Smooth muscle cell (in vitro differentiated cells): Measurements from ENCODE around the gene ERG28. TPM values are rescaled to one million over a fixed set of nuclear protein-coding genes. Genes with fewer than 3 reads are reported as not detected.
A peak's percentile ranks its signal among the peaks of the same experiment; 100 is the strongest.

Experiments used
- DNase-seq: peaks from one replicate; lab custom pipeline; 2025; ENCODE audit not compliant: unreplicated experiment; lab: John Stamatoyannopoulos, UW
- H2AFZ ChIP-seq: fragments of 200-600 bp; sonication (generic); 2 replicates; pipeline ENCODE4 v1.6.0; 2016; ENCODE audit warnings: antibody characterized with exemption, low read depth, mild to moderate bottlenecking
- H3F3A ChIP-seq: fragments of 200-600 bp; sonication (generic); 2 replicates; pipeline ENCODE4 v1.6.0; 2017; ENCODE audit warnings: antibody characterized with exemption, low read depth
- H3K27ac ChIP-seq: fragments of 200-600 bp; sonication (generic); 2 replicates; pipeline ENCODE4 v1.5.1; 2016; ENCODE audit warnings: low read depth, mild to moderate bottlenecking
- H3K27me3 ChIP-seq: fragments of 200-600 bp; sonication (generic); 2 replicates; pipeline ENCODE4 v1.6.1; 2016; ENCODE audit warnings: low read depth, mild to moderate bottlenecking
- H3K36me3 ChIP-seq: fragments of 200-600 bp; sonication (generic); 2 replicates; pipeline ENCODE4 v1.5.1; 2016; ENCODE audit warnings: low read depth
- H3K4me1 ChIP-seq: fragments of 200-600 bp; sonication (generic); 2 replicates; pipeline ENCODE4 v1.5.1; 2016; ENCODE audit warnings: low read depth
- H3K4me2 ChIP-seq: fragments of 200-600 bp; sonication (generic); 2 replicates; pipeline ENCODE4 v1.6.0; 2016; ENCODE audit warnings: mild to moderate bottlenecking
- H3K4me3 ChIP-seq: fragments of 200-600 bp; sonication (generic); 2 replicates; pipeline ENCODE4 v1.5.1; 2016; ENCODE audit warnings: mild to moderate bottlenecking
- H3K79me2 ChIP-seq: fragments of 200-600 bp; sonication (generic); 2 replicates; pipeline ENCODE4 v1.6.0; 2016; ENCODE audit warnings: low read depth, mild to moderate bottlenecking
- H3K9ac ChIP-seq: fragments of 200-600 bp; sonication (generic); 2 replicates; pipeline ENCODE4 v1.6.0; 2016; ENCODE audit warnings: low read depth
- H3K9me3 ChIP-seq: fragments of 200-600 bp; sonication (generic); replicated peaks from 2 replicates; pipeline ENCODE4 v1.5.1; 2016; ENCODE audit warnings: low read depth
- H4K20me1 ChIP-seq: fragments of 200-600 bp; sonication (generic); 2 replicates; pipeline ENCODE4 v1.6.0; 2016; ENCODE audit warnings: low read depth
- CTCF ChIP-seq: fragments of 200-600 bp; sonication (generic); IDR thresholded peaks from 2 replicates; pipeline ENCODE4 v1.5.1; 2017; ENCODE audit warnings: borderline replicate concordance, mild to moderate bottlenecking, antibody characterized with exemption; ENCODE audit not compliant: insufficient read depth, poor library complexity, severe bottlenecking
- WGBS: methylation state at CpG from one replicate; pipeline ENCODE4 v1.1.7; 2016; ENCODE audit warnings: low lambda C conversion rate; 5-methylcytosine and 5-hydroxymethylcytosine counted together
- polyA plus RNA-seq: library from polyadenylated mRNA; unstranded; fragments of >200 nt; fragmentation: Nextera tagmentation; extraction: Ambion mirVana; gene quantifications from 2 replicates; pipeline ENCODE4 v1.2.1, GENCODE V29; 2016
- total RNA-seq: library from RNA; depleted of rRNA; stranded (reverse); fragments of >200 nt; gene quantifications from 2 replicates; pipeline ENCODE4 v1.2.3, GENCODE V29; 2014

ERG28 gene
- total and polyA plus RNA-seq, 2 experiments from 2014 or later, result 35.0 to 44.9 TPM

- 59% methylated on average over 5 of the region's 5 CpGs for WGBS
- H3K4me1 ChIP-seq, result peaks cover 22% of the 10 kb centered on the region
- H3K4me3 ChIP-seq, result no peak overlapping the region
- TF ChIP-seq CTCF, result no peak
- H3K4me2 ChIP-seq, result no peak overlapping the region
- H2AFZ ChIP-seq, result no peak overlapping the region
- no peaks in the 10 kb centered on the region for H3K79me2 ChIP-seq
- no peaks in the 10 kb centered on the region for H3K27me3 ChIP-seq
- no peak for DNase-seq
- H4K20me1 ChIP-seq, result no peaks in the 10 kb centered on the region
- no peaks in the 10 kb centered on the region for H3K36me3 ChIP-seq
- H3K9me3 ChIP-seq, result no peaks in the 10 kb centered on the region
- H3K9ac ChIP-seq, result no peak overlapping the region
- peaks cover 8% of the 10 kb centered on the region for H3F3A ChIP-seq
- H3K27ac ChIP-seq, result peak overlapping the region; percentile 85
These were observed 25.8 kb downstream of the ERG28 start for GRCh38 chr14:75634848-75635247.

- H3K27ac ChIP-seq, result peak overlapping the region; percentile 37
- peaks cover 22% of the 10 kb centered on the region for H3K4me1 ChIP-seq
- H3K79me2 ChIP-seq, result no peaks in the 10 kb centered on the region
- peaks cover 8% of the 10 kb centered on the region for H3F3A ChIP-seq
- WGBS, result 21% methylated on average over 5 of the region's 5 CpGs
- H4K20me1 ChIP-seq, result no peaks in the 10 kb centered on the region
- H3K27me3 ChIP-seq, result no peaks in the 10 kb centered on the region
- H3K9ac ChIP-seq, result no peak overlapping the region
- H3K36me3 ChIP-seq, result no peaks in the 10 kb centered on the region
- H3K9me3 ChIP-seq, result no peaks in the 10 kb centered on the region
- no peak overlapping the region for H2AFZ ChIP-seq
- no peak for TF ChIP-seq CTCF
- no peak overlapping the region for H3K4me3 ChIP-seq
- no peak overlapping the region for H3K4me2 ChIP-seq
- DNase-seq, result no peak
These were observed 29.2 kb downstream of the ERG28 start for GRCh38 chr14:75631453-75631831.

- WGBS, result 50% methylated on average over 6 of the region's 6 CpGs
- Histone ChIP-seq H3K9ac (no peak overlapping the region), H3K9me3 (no peaks in the 10 kb centered on the region), H3F3A (peaks cover 4% of the 10 kb centered on the region), H3K27me3 (no peaks in the 10 kb centered on the region), H4K20me1 (no peaks in the 10 kb centered on the region), H3K4me3 (no peak overlapping the region), H3K4me2 (no peak overlapping the region), H2AFZ (no peak overlapping the region), H3K4me1 (peaks cover 17% of the 10 kb centered on the region), H3K36me3 (no peaks in the 10 kb centered on the region), H3K27ac (peak overlapping the region; percentile 37), H3K79me2 (no peaks in the 10 kb centered on the region)
- DNase-seq, result no peak
- TF ChIP-seq CTCF, result no peak
These were observed 29.8 kb downstream of the ERG28 start for GRCh38 chr14:75630695-75631452.

GRCh38 chr14:75628816-75629215 is 31.9 kb downstream of the ERG28 start:
- no peak overlapping the region for H2AFZ ChIP-seq
- no peak overlapping the region for H3K4me2 ChIP-seq
- no peak for TF ChIP-seq CTCF
- no peak for DNase-seq
- no peak overlapping the region for H3K4me3 ChIP-seq
- H3K27ac ChIP-seq, result no peak overlapping the region
- H3K27me3 ChIP-seq, result no peaks in the 10 kb centered on the region
- H3K36me3 ChIP-seq, result no peaks in the 10 kb centered on the region
- peaks cover 14% of the 10 kb centered on the region for H3K4me1 ChIP-seq
- no peaks in the 10 kb centered on the region for H3F3A ChIP-seq
- 69% methylated on average over 3 of the region's 3 CpGs for WGBS
- H3K9ac ChIP-seq, result no peak overlapping the region
- no peaks in the 10 kb centered on the region for H4K20me1 ChIP-seq
- H3K79me2 ChIP-seq, result no peaks in the 10 kb centered on the region
- H3K9me3 ChIP-seq, result no peaks in the 10 kb centered on the region
